HG03575 (cell line): ENCODE measurements around the gene C1QTNF9B.
"Not testable (repeated sequence)": the region's sequence is repeated elsewhere in the genome, so short reads cannot be mapped to it uniquely, and the experiment has no call there.

Source experiments
- ATAC-seq: cut with Tn5 transposase; IDR thresholded peaks from one replicate; pipeline ENCODE4 v1.9.1; 2021; ENCODE audit not compliant: unreplicated experiment, insufficient number of reproducible peaks, low FRiP score; ENCODE audit errors: extremely low read depth

Gene C1QTNF9B

GRCh38 chr13:23899555-23899954 lies 2.3 kb upstream of the C1QTNF9B start:
- no peak for ATAC-seq

- no peak for ATAC-seq
Observed at GRCh38 chr13:23898101-23898500, 799 bp upstream of the C1QTNF9B start.

DNA sequence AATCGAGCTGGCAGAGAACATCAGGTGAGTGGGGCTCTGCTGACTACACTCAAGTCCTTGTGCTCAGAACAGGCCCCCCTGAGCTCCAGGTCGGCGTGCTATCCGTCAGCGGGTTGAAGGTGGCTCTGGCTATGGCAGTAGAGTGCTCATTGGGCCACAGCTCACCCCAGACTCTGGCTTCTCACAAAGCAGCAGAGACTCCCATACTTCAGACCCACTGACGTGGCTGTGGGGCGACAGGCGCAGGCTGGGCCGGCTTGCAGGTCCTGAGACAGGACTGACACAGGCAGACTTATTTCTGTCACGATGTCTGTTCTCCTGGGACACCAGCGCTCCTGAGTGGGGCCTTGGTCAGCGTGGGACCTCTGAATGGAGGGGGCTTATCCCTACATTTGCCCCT lies 2.6 kb downstream of the C1QTNF9B start:
- not testable (repeated sequence) for ATAC-seq

GRCh38 chr13:23893791-23894190 lies 3.5 kb downstream of the C1QTNF9B start:
- not testable (repeated sequence) for ATAC-seq

DNA sequence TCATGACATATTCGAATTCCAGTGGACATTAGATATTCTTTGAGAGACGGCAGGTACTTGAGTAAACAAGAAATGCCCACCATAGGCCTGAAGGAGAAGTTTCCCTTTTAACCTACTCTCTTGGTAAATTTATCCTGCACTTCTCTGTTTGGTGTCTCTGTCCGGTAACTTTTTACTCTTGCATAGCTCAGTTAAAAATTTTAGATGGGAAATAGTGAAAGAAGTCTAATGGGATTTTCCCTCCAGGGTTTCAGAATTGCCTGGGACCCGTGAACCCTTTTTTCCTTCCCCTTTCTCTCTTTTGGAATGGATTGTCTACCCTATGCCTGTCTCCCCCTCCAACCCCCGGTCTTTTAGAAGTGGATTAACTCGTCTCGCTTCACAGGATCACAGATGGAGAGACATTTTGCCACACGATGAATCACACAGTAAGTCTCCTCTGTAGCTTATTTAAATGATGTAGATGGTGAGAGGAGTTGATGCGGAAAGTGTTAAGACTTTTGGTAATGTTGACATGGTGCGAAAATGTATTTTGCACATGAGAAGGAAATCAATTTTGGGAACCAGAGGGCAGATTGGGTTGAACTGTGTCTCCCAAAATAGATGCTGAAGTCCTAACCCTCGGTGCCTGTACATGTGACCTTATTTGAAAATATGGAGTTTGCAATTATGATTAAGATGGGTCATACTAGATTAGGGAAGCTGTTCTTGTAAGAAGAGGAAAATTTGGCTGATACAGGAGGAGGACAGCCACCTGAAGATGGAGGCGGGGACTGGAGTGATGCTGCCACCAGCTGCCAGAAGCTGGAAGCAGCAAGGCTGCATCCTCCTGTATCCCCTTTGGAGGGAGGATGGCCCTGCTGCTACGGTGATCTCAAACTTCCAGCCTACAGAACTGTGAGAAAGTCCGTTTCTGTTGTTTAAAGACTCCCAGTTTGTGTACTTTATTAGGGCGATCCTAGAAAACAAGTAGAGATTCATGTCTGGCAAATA lies 7.4 kb downstream of the C1QTNF9B start:
- ATAC-seq, result no peak

GRCh38 chr13:23888658-23889614 lies 8.4 kb downstream of the C1QTNF9B start, which contains the start of gene MIPEP:
TSS of gene MIPEP (minus strand) at chr13:23889400. CDS start at chr13:23889320, 80 bp downstream.
- peak; percentile 43 for ATAC-seq

- ATAC-seq, result not testable (repeated sequence)
Observed at GRCh38 chr13:23884361-23884760, 12.9 kb downstream of the C1QTNF9B start.

DNA sequence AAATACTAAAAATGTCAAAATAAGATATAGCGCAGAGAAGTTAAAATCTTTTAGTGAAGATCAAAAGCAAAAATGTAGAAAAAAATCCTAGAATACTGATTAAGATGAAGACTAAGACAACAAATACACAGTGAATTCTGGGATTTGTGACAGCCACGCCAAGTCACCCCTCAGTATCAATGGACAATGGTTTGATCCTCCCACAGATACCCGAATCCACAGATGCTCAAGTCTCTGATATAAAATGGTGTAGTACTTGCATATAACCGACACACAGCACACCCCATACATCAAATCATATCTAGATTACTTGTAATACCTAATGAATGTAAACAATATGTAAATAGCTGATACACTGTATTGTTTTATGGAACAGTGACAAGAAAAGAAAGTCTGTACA lies 14.0 kb downstream of the C1QTNF9B start:
- ATAC-seq, result no peak

- ATAC-seq, result not testable (repeated sequence)
Observed at GRCh38 chr13:23881402-23881800, 15.9 kb downstream of the C1QTNF9B start.

- not testable (repeated sequence) for ATAC-seq
Observed at GRCh38 chr13:23880493-23881401, 16.6 kb downstream of the C1QTNF9B start.

DNA sequence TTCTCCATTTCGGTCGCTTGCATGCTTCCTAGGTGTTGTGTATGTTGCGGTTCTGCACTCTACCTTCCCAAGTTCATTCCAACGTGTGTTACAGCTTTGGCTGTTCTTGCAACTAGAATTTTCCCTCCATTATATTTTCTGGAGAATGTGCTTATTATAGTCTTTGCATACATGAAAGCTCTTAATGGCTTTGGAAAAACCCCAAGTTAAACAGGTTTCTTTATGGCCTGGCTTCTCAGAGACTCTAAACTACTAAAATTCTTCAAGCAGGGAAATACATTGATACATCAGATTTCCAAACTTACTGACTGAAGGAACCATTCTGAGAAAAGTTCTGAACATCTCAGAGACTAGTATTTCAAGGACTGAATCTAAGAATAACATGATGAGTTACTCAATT lies 20.0 kb downstream of the C1QTNF9B start:
- no peak for ATAC-seq

- ATAC-seq, result no peak
Observed at GRCh38 chr13:23876265-23876664, 21.0 kb downstream of the C1QTNF9B start.

DNA sequence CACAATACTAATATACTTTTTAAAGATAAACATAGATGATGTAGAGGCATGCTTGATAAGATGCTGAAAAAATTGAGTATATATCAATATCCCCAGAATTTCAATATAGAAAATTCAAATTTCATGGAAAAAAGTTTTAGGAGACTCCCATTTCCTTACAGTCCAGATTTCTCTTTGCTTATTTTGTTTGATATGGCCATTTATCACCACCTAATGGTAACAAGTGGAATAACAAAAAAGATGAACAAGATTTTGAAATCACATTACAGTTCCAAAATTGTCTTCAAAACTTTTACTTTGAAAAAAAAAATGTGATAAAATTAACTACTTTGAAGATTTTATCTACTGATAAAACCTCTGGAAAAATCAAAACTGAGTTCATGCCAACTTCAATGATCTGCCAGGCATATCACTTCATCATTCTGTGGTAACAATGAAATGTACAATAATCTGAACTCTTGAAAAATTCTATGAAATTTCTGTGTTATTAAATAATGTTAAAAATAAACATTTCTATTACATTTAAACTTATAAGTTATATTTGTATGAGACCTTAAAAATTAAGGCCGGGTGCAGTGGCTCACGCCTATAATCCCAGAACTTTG lies 25.6 kb downstream of the C1QTNF9B start:
- ATAC-seq, result no peak

- ATAC-seq, result no peak
Observed at GRCh38 chr13:23870356-23871140, 26.8 kb downstream of the C1QTNF9B start.

DNA sequence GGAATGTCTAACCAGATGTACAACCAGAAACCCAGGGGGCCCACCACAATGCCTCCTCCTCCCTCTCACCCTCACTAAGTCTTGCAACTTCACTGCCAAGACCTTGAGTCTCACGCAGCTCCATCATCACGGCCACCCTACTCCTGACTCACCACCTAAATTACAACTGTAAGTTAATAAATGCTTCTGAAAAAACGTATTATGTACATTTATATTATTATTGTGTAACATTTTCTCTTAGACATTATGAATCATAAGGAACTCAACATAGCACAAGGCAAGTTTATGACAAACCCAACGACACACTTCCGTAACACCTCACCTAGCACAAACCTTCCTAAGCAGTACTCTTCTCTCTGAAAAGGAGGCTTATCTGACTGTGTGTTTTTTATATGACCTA lies 28.8 kb downstream of the C1QTNF9B start:
- ATAC-seq, result no peak

- ATAC-seq, result no peak
Observed at GRCh38 chr13:23867027-23867491, 30.2 kb downstream of the C1QTNF9B start.

- no peak for ATAC-seq
Observed at GRCh38 chr13:23866420-23867026, 30.8 kb downstream of the C1QTNF9B start.
